ENCODE data around the gene NKAIN2.

DNA sequence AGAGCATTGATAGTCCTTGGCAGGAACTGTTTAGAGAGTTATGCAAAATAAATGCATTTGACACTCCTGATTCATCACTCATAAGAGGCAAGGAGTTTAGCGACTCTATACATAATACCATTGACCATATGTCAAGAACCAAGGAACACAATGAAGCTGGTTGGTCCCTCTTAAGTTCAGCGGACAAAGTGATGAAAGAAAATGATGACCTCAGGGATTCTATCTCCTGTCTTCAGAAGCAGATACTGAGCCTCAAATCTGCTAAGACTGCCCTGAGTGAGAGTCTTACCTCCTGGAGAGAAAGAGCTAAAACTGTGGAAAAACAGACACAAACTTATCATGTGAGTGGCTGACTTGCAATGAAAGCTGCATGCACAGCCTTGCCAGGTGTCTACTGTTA, 9.5 kb upstream of the NKAIN2 start:
- TF ChIP-seq EZH2 (IDR thresholded peaks at IDR 0.05; ENCODE audit: borderline replicate concordance, low read depth, low read length, poor library complexity, severe bottlenecking), result no peak
- TF ChIP-seq, protein P1, sequence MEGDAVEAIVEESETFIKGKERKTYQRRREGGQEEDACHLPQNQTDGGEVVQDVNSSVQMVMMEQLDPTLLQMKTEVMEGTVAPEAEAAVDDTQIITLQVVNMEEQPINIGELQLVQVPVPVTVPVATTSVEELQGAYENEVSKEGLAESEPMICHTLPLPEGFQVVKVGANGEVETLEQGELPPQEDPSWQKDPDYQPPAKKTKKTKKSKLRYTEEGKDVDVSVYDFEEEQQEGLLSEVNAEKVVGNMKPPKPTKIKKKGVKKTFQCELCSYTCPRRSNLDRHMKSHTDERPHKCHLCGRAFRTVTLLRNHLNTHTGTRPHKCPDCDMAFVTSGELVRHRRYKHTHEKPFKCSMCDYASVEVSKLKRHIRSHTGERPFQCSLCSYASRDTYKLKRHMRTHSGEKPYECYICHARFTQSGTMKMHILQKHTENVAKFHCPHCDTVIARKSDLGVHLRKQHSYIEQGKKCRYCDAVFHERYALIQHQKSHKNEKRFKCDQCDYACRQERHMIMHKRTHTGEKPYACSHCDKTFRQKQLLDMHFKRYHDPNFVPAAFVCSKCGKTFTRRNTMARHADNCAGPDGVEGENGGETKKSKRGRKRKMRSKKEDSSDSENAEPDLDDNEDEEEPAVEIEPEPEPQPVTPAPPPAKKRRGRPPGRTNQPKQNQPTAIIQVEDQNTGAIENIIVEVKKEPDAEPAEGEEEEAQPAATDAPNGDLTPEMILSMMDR (conservative IDR thresholded peaks at IDR 0.05; ENCODE audit: low read depth, low read length), result no peak
